ENCODE data around the gene CCDC27.

DNA sequence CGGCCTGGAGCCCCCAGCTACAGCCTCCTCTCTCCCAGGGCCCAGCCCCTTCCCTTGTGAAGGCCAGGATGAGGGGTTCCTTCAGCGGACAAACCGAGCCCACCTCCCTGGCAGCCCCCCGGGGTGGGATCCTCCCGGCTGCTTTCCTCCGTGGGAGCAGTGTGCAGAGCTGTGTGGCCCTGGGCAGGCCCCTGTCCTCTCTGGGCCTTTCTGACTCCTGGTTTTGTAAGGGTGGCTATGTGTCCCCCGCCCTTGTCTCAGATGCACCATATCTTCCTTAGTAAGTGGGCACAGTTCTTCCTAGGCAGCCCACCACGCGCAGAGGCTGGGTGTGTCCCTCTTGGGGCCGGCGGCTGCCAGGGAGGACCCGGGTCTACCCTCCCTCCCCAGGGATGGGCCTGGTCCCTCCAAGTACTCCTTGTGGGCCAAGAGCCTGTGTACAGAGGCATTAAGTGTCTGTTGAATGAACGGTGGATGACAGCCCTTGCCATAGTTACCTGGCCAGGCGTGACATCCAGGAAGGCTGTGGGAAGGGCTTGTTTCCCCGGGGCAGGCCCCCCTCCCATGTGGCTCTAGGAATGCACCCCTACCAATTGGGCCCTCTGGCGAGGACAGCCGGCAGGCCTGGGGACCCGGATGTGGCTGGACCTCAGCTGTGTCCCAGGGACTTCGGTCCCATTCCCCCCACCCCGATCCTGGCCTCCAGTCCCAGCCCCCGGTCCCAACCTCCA lies 24.1 kb downstream of the CCDC27 start:
- TF ChIP-seq, protein P1, sequence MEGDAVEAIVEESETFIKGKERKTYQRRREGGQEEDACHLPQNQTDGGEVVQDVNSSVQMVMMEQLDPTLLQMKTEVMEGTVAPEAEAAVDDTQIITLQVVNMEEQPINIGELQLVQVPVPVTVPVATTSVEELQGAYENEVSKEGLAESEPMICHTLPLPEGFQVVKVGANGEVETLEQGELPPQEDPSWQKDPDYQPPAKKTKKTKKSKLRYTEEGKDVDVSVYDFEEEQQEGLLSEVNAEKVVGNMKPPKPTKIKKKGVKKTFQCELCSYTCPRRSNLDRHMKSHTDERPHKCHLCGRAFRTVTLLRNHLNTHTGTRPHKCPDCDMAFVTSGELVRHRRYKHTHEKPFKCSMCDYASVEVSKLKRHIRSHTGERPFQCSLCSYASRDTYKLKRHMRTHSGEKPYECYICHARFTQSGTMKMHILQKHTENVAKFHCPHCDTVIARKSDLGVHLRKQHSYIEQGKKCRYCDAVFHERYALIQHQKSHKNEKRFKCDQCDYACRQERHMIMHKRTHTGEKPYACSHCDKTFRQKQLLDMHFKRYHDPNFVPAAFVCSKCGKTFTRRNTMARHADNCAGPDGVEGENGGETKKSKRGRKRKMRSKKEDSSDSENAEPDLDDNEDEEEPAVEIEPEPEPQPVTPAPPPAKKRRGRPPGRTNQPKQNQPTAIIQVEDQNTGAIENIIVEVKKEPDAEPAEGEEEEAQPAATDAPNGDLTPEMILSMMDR (IDR thresholded peaks at IDR 0.05): no peak
- no peak for TF ChIP-seq POLR2A (IDR thresholded peaks at IDR 0.05)
